Smooth muscle cell (in vitro differentiated cells): ENCODE data around the gene FBRSL1. TPM values are rescaled to one million over a fixed set of nuclear protein-coding genes. Genes with fewer than 3 reads are reported as not detected.

Experiments used
- DNase-seq: peaks from one replicate; lab custom pipeline; 2025; ENCODE audit not compliant: unreplicated experiment; lab: John Stamatoyannopoulos, UW
- H2AFZ ChIP-seq: fragments of 200-600 bp; sonication (generic); 2 replicates; pipeline ENCODE4 v1.6.0; 2016; ENCODE audit warnings: antibody characterized with exemption, low read depth, mild to moderate bottlenecking
- H3F3A ChIP-seq: fragments of 200-600 bp; sonication (generic); 2 replicates; pipeline ENCODE4 v1.6.0; 2017; ENCODE audit warnings: antibody characterized with exemption, low read depth
- H3K27ac ChIP-seq: fragments of 200-600 bp; sonication (generic); 2 replicates; pipeline ENCODE4 v1.5.1; 2016; ENCODE audit warnings: low read depth, mild to moderate bottlenecking
- H3K27me3 ChIP-seq: fragments of 200-600 bp; sonication (generic); 2 replicates; pipeline ENCODE4 v1.6.1; 2016; ENCODE audit warnings: low read depth, mild to moderate bottlenecking
- H3K36me3 ChIP-seq: fragments of 200-600 bp; sonication (generic); 2 replicates; pipeline ENCODE4 v1.5.1; 2016; ENCODE audit warnings: low read depth
- H3K4me1 ChIP-seq: fragments of 200-600 bp; sonication (generic); 2 replicates; pipeline ENCODE4 v1.5.1; 2016; ENCODE audit warnings: low read depth
- H3K4me2 ChIP-seq: fragments of 200-600 bp; sonication (generic); 2 replicates; pipeline ENCODE4 v1.6.0; 2016; ENCODE audit warnings: mild to moderate bottlenecking
- H3K4me3 ChIP-seq: fragments of 200-600 bp; sonication (generic); 2 replicates; pipeline ENCODE4 v1.5.1; 2016; ENCODE audit warnings: mild to moderate bottlenecking
- H3K79me2 ChIP-seq: fragments of 200-600 bp; sonication (generic); 2 replicates; pipeline ENCODE4 v1.6.0; 2016; ENCODE audit warnings: low read depth, mild to moderate bottlenecking
- H3K9ac ChIP-seq: fragments of 200-600 bp; sonication (generic); 2 replicates; pipeline ENCODE4 v1.6.0; 2016; ENCODE audit warnings: low read depth
- H3K9me3 ChIP-seq: fragments of 200-600 bp; sonication (generic); replicated peaks from 2 replicates; pipeline ENCODE4 v1.5.1; 2016; ENCODE audit warnings: low read depth
- H4K20me1 ChIP-seq: fragments of 200-600 bp; sonication (generic); 2 replicates; pipeline ENCODE4 v1.6.0; 2016; ENCODE audit warnings: low read depth
- CTCF ChIP-seq: fragments of 200-600 bp; sonication (generic); IDR thresholded peaks from 2 replicates; pipeline ENCODE4 v1.5.1; 2017; ENCODE audit warnings: borderline replicate concordance, mild to moderate bottlenecking, antibody characterized with exemption; ENCODE audit not compliant: insufficient read depth, poor library complexity, severe bottlenecking
- WGBS: methylation state at CpG from one replicate; pipeline ENCODE4 v1.1.7; 2016; ENCODE audit warnings: low lambda C conversion rate; 5-methylcytosine and 5-hydroxymethylcytosine counted together
- polyA plus RNA-seq: library from polyadenylated mRNA; unstranded; fragments of >200 nt; fragmentation: Nextera tagmentation; extraction: Ambion mirVana; gene quantifications from 2 replicates; pipeline ENCODE4 v1.2.1, GENCODE V29; 2016
- total RNA-seq: library from RNA; depleted of rRNA; stranded (reverse); fragments of >200 nt; gene quantifications from 2 replicates; pipeline ENCODE4 v1.2.3, GENCODE V29; 2014

FBRSL1 gene
- total and polyA plus RNA-seq, 2 experiments from 2014 or later = 7.9 to 17.6 TPM

- Histone ChIP-seq H3K4me2 (no peak overlapping the region), H2AFZ (no peak overlapping the region), H3K9ac (no peak overlapping the region), H3K36me3 (no peaks in the 10 kb centered on the region), H3K27ac (no peak overlapping the region), H3K4me1 (no peaks in the 10 kb centered on the region), H3K79me2 (no peaks in the 10 kb centered on the region), H3K9me3 (no peaks in the 10 kb centered on the region), H3F3A (no peaks in the 10 kb centered on the region), H4K20me1 (no peaks in the 10 kb centered on the region), H3K4me3 (no peak overlapping the region), H3K27me3 (no peaks in the 10 kb centered on the region)
- 87% methylated on average over 18 of the region's 18 CpGs for WGBS
- no peak for DNase-seq
- no peak for TF ChIP-seq CTCF
Measured at GRCh38 chr12:132444283-132444682, 45.7 kb upstream of the FBRSL1 start.

GRCh38 chr12:132444957-132445883 lies 44.7 kb upstream of the FBRSL1 start:
- Histone ChIP-seq H3F3A (no peaks in the 10 kb centered on the region), H3K79me2 (no peaks in the 10 kb centered on the region), H3K4me2 (peak overlapping the region; percentile 61), H3K27ac (peak overlapping the region; percentile 61), H3K4me3 (peak overlapping the region; percentile 38), H3K36me3 (no peaks in the 10 kb centered on the region), H3K9me3 (no peaks in the 10 kb centered on the region), H2AFZ (no peak overlapping the region), H4K20me1 (no peaks in the 10 kb centered on the region), H3K4me1 (no peaks in the 10 kb centered on the region), H3K27me3 (no peaks in the 10 kb centered on the region), H3K9ac (peak overlapping the region; percentile 67)
- DNase-seq = no peak
- WGBS = 66% methylated on average over 32 of the region's 37 CpGs
- no peak for TF ChIP-seq CTCF

DNA sequence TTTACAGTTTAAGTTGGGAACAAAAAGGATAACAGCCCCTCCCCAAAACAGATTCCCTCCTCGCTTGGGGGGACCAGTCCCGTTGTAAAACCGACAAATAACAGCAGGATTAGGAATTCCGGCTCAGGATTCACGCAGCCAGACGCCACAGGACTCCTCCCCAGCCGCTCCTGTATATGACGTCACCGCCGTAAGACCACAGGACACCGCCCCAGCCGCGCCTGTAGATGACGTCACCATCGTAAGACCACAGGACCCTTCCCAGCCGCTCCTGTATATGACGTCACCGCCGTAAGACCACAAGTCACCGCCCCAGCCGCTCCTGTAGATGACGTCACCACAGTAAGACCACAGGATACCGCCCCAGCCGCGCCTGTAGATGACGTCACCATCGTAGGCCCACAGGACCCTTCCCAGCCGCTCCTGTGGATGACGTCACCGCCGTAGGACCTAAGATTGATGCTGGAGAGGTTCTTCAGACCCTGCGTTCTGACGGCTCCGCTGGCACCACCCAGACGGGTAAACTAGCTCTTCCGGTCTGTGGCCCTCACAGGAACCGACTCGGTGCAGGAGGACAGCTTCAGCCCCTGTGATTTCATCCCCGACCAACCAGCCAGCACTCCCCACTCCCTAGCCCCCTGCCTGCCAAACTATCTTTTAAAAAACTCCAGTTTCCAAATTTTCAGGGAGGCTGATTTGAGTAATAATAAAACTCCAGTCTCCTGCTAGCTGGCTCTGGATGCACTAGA lies 43.9 kb upstream of the FBRSL1 start:
- no peaks in the 10 kb centered on the region for H3K79me2 ChIP-seq
- no peaks in the 10 kb centered on the region for H3K4me1 ChIP-seq
- H3K27me3 ChIP-seq = no peaks in the 10 kb centered on the region
- peak overlapping the region; percentile 67 for H3K9ac ChIP-seq
- TF ChIP-seq CTCF = no peak
- H3K4me2 ChIP-seq = peak overlapping the region; percentile 61
- no peaks in the 10 kb centered on the region for H3K36me3 ChIP-seq
- peak overlapping the region; percentile 38 for H3K4me3 ChIP-seq
- DNase-seq = no peak
- H2AFZ ChIP-seq = no peak overlapping the region
- no peaks in the 10 kb centered on the region for H3K9me3 ChIP-seq
- peak overlapping the region; percentile 61 for H3K27ac ChIP-seq
- H4K20me1 ChIP-seq = no peaks in the 10 kb centered on the region
- H3F3A ChIP-seq = no peaks in the 10 kb centered on the region
- WGBS = 52% methylated on average over 39 of the region's 39 CpGs
